Measurements from ENCODE around the gene ITGB4. TPM values are rescaled to one million over a fixed set of nuclear protein-coding genes. Genes with fewer than 3 reads are reported as not detected.
A peak's percentile ranks its signal among the peaks of the same experiment; 100 is the strongest.

Gene ITGB4
- total RNA-seq, 2 experiments from 2014 or later = 0.89 to 2.0 TPM

GRCh38 chr17:75779987-75780889, 59.0 kb downstream of the ITGB4 start:
- Mint-ChIP-seq H3K27me3 (ENCODE audit: low read depth) (peaks cover 3% of the 10 kb centered on the region), H3K36me3 (ENCODE audit: low read depth) (peaks cover 45% of the 10 kb centered on the region), H3K4me1 (ENCODE audit: low read depth) (peaks cover 53% of the 10 kb centered on the region), H3K4me3 (peak overlapping the region; percentile 86), H3K9me3 (ENCODE audit: insufficient read depth) (no peaks in the 10 kb centered on the region), H3K27ac (peak overlapping the region; percentile 97)
- DNase-seq = no peak
- CTCF ChIA-PET = interaction anchor here (0.6 to 1.1 kb wide), 12 partner anchors 15 to 233 kb away, joined by 3 to 19 read pairs (median 4); partner anchors contain the start of genes GALK1 and WBP2
- ATAC-seq = no peak
- POLR2A ChIA-PET = interaction anchor here (0.5 to 9.4 kb wide), 26 partner anchors 10 to 217 kb away, joined by 3 to 205 read pairs (median 4); partner anchors contain the start of genes GALK1, RECQL5, SAP30BP and TRIM47

- ATAC-seq (peak; percentile 21), DNase-seq (peak; percentile 42)
- ChIA-PET POLR2A (interaction anchor here (0.9 to 16.0 kb wide), 14 partner anchors 7 to 485 kb away, joined by 3 to 183 read pairs (median 4); partner anchors contain the start of genes GALK1, RECQL5, UNC13D and WBP2), CTCF (interaction anchor here (0.7 to 5.1 kb wide), 32 partner anchors 8 to 1660 kb away, joined by 3 to 33 read pairs (median 6); partner anchors contain the start of genes GALK1, MIF4GD, TRIM47 and TSEN54)
- peak overlapping the region; percentile 100 for H3K27ac Mint-ChIP-seq
- H3K4me3 Mint-ChIP-seq = peak overlapping the region; percentile 91
- peaks cover 3% of the 10 kb centered on the region for H3K27me3 Mint-ChIP-seq (ENCODE audit: low read depth)
- peaks cover 37% of the 10 kb centered on the region for H3K36me3 Mint-ChIP-seq (ENCODE audit: low read depth)
- H3K9me3 Mint-ChIP-seq (ENCODE audit: insufficient read depth) = no peaks in the 10 kb centered on the region
- H3K4me1 Mint-ChIP-seq (ENCODE audit: low read depth) = peaks cover 48% of the 10 kb centered on the region
These were observed 62.0 kb downstream of the ITGB4 start for GRCh38 chr17:75783069-75783783.

- no peaks in the 10 kb centered on the region for H3K9me3 Mint-ChIP-seq (ENCODE audit: insufficient read depth)
- H3K27ac Mint-ChIP-seq = peak overlapping the region; percentile 100
- H3K4me3 Mint-ChIP-seq = peak overlapping the region; percentile 91
- ATAC-seq (peak; percentile 3), DNase-seq (peak; percentile 47)
- H3K4me1 Mint-ChIP-seq (ENCODE audit: low read depth) = peaks cover 50% of the 10 kb centered on the region
- peaks cover 31% of the 10 kb centered on the region for H3K36me3 Mint-ChIP-seq (ENCODE audit: low read depth)
- ChIA-PET POLR2A (interaction anchor here (0.6 to 16.0 kb wide), 22 partner anchors 8 to 484 kb away, joined by 3 to 183 read pairs (median 4); partner anchors contain the start of genes GALK1, MRPL38, RECQL5 and UNC13D), CTCF (interaction anchor here (1.1 to 5.1 kb wide), 30 partner anchors 8 to 513 kb away, joined by 3 to 33 read pairs (median 6); partner anchors contain the start of genes GALK1, MIF4GD, TRIM47 and WBP2)
- peaks cover 3% of the 10 kb centered on the region for H3K27me3 Mint-ChIP-seq (ENCODE audit: low read depth)
These were observed 62.7 kb downstream of the ITGB4 start for GRCh38 chr17:75783803-75784472.

- Mint-ChIP-seq H3K36me3 (ENCODE audit: low read depth) (peaks cover 30% of the 10 kb centered on the region), H3K27ac (peak within 1 kb of the TSS; percentile 100), H3K4me1 (ENCODE audit: low read depth) (peaks cover 50% of the 10 kb centered on the region), H3K9me3 (ENCODE audit: insufficient read depth) (no peaks in the 10 kb centered on the region), H3K27me3 (ENCODE audit: low read depth) (peaks cover 3% of the 10 kb centered on the region), H3K4me3 (peak within 1 kb of the TSS; percentile 91)
- peak; percentile 72 for ATAC-seq
- POLR2A ChIA-PET = interaction anchor here (0.6 to 16.0 kb wide), 16 partner anchors 9 to 407 kb away, joined by 3 to 183 read pairs (median 4); partner anchors contain the start of genes GALK1, MRPL38, UNC13D and WBP2
- CTCF ChIA-PET = interaction anchor here (1.1 to 5.1 kb wide), 9 partner anchors 18 to 514 kb away, joined by 3 to 33 read pairs (median 10); partner anchors contain the start of genes GALK1 and MIF4GD
- peak; percentile 98 for DNase-seq
These were observed 63.3 kb downstream of the ITGB4 start, which contains the start of gene UNK for GRCh38 chr17:75784473-75785015. TSS of gene UNK (plus strand) at chr17:75784806. CDS start at chr17:75784881, 75 bp downstream.

- CTCF ChIA-PET = interaction anchor here (0.9 to 5.1 kb wide), 16 partner anchors 9 to 76 kb away, joined by 3 to 33 read pairs (median 4); partner anchors contain the start of gene WBP2
- no peaks in the 10 kb centered on the region for H3K9me3 Mint-ChIP-seq (ENCODE audit: insufficient read depth)
These were observed 64.0 kb downstream of the ITGB4 start for GRCh38 chr17:75785016-75785890.

GRCh38 chr17:75791254-75791653, 70.0 kb downstream of the ITGB4 start:
- DNase-seq = no peak
- Mint-ChIP-seq H3K27me3 (ENCODE audit: low read depth) (no peaks in the 10 kb centered on the region), H3K9me3 (ENCODE audit: insufficient read depth) (no peaks in the 10 kb centered on the region), H3K27ac (no peak overlapping the region), H3K4me3 (no peak overlapping the region), H3K36me3 (ENCODE audit: low read depth) (peaks cover 26% of the 10 kb centered on the region), H3K4me1 (ENCODE audit: low read depth) (peaks cover 39% of the 10 kb centered on the region)
- POLR2A ChIA-PET = interaction anchor here (16.0 kb wide), 1 partner anchor 15 kb away, joined by 183 read pairs; a partner anchor contains a TSS
- CTCF ChIA-PET = interaction anchor here (1.2 to 2.1 kb wide), 4 partner anchors 8 to 56 kb away, joined by 5 to 13 read pairs (median 8); no protein-coding TSS in a partner anchor
- no peak for ATAC-seq

More at GRCh38 chr17:75785016-75785890, 64.0 kb downstream of the ITGB4 start:
- H3K4me1 Mint-ChIP-seq (ENCODE audit: low read depth) = peaks cover 45% of the 10 kb centered on the region
- POLR2A ChIA-PET = interaction anchor here (0.6 to 16.0 kb wide), 22 partner anchors 9 to 404 kb away, joined by 3 to 183 read pairs (median 4); partner anchors contain the start of genes GALK1, UNC13D and WBP2
- peaks cover 26% of the 10 kb centered on the region for H3K36me3 Mint-ChIP-seq (ENCODE audit: low read depth)
- DNase-seq (peak; percentile 94), ATAC-seq (peak; percentile 62)
- no peaks in the 10 kb centered on the region for H3K27me3 Mint-ChIP-seq (ENCODE audit: low read depth)
- peak overlapping the region; percentile 91 for H3K4me3 Mint-ChIP-seq
- H3K27ac Mint-ChIP-seq = peak overlapping the region; percentile 100

GRCh38 chr17:75793460-75793859, 72.2 kb downstream of the ITGB4 start:
- Mint-ChIP-seq H3K4me1 (ENCODE audit: low read depth) (peaks cover 35% of the 10 kb centered on the region), H3K9me3 (ENCODE audit: insufficient read depth) (no peaks in the 10 kb centered on the region), H3K27ac (peak overlapping the region; percentile 44), H3K27me3 (ENCODE audit: low read depth) (no peaks in the 10 kb centered on the region), H3K36me3 (ENCODE audit: low read depth) (peaks cover 24% of the 10 kb centered on the region), H3K4me3 (no peak overlapping the region)
- ATAC-seq (no peak), DNase-seq (no peak)
- ChIA-PET POLR2A (interaction anchor here (1.0 to 16.0 kb wide), 2 partner anchors 17 to 62 kb away, joined by 3 to 183 read pairs; partner anchors contain the start of gene WBP2), CTCF (no interaction called here)

- H3K9me3 Mint-ChIP-seq (ENCODE audit: insufficient read depth) = no peaks in the 10 kb centered on the region
- no peak overlapping the region for H3K27ac Mint-ChIP-seq
- ChIA-PET CTCF (interaction anchor here (0.6 to 2.4 kb wide), 8 partner anchors 8 to 49 kb away, joined by 3 to 14 read pairs (median 6); partner anchors contain the start of gene GALK1), POLR2A (interaction anchor here (0.6 to 16.0 kb wide), 7 partner anchors 9 to 99 kb away, joined by 3 to 183 read pairs (median 4); a partner anchor contains a TSS)
- peaks cover 31% of the 10 kb centered on the region for H3K4me1 Mint-ChIP-seq (ENCODE audit: low read depth)
- peaks cover 27% of the 10 kb centered on the region for H3K36me3 Mint-ChIP-seq (ENCODE audit: low read depth)
- DNase-seq = no peak
- H3K27me3 Mint-ChIP-seq (ENCODE audit: low read depth) = no peaks in the 10 kb centered on the region
- no peak for ATAC-seq
- H3K4me3 Mint-ChIP-seq = no peak overlapping the region
These were observed 74.8 kb downstream of the ITGB4 start for GRCh38 chr17:75795820-75796607.

GRCh38 chr17:75799402-75799801, 78.1 kb downstream of the ITGB4 start:
- Mint-ChIP-seq H3K4me1 (ENCODE audit: low read depth) (peaks cover 25% of the 10 kb centered on the region), H3K4me3 (no peak overlapping the region), H3K9me3 (ENCODE audit: insufficient read depth) (no peaks in the 10 kb centered on the region), H3K36me3 (ENCODE audit: low read depth) (peaks cover 19% of the 10 kb centered on the region), H3K27ac (no peak overlapping the region), H3K27me3 (ENCODE audit: low read depth) (no peaks in the 10 kb centered on the region)
- CTCF ChIA-PET = interaction anchor here (1.1 to 1.4 kb wide), 3 partner anchors 13 to 49 kb away, joined by 3 to 4 read pairs (median 3); no protein-coding TSS in a partner anchor
- DNase-seq (no peak), ATAC-seq (no peak)
- POLR2A ChIA-PET = interaction anchor here (1.1 kb wide), 1 partner anchor 8 kb away, joined by 4 read pairs; no protein-coding TSS in a partner anchor

Measured in activated CD8-positive, alpha-beta T cell treated with anti-CD3 and anti-CD28 coated beads, Interleukin-2, amount 10 ng/mL, durations not matched to agents 7 days and 5 days (primary cell).